HL-60 (cell line): ENCODE data around the gene PIWIL1.

ENCODE experiments used
- GABPA ChIP-seq: IDR thresholded peaks from 2 replicates; pipeline ENCODE4 v1.6.1; 2012; ENCODE audit warnings: low read depth
- POLR2AphosphoS5 ChIP-seq: IDR thresholded peaks from 2 replicates; pipeline ENCODE4 v1.6.1; 2012; ENCODE audit warnings: low read depth
- SPI1 ChIP-seq: IDR thresholded peaks from 2 replicates; pipeline ENCODE4 v1.6.1; 2012; ENCODE audit warnings: low read depth, mild to moderate bottlenecking, borderline replicate concordance
- TF ChIP-seq, protein P1 (sequence below): IDR thresholded peaks from one replicate; pipeline ENCODE4 v1.5.1; 2011; ENCODE audit warnings: low read length, control low read depth, inconsistent platforms; ENCODE audit not compliant: insufficient read depth
- TF ChIP-seq, protein P2 (sequence below): IDR thresholded peaks from 2 replicates; pipeline ENCODE4 v1.6.1; 2012; ENCODE audit warnings: low read depth; ENCODE audit not compliant: insufficient replicate concordance

DNA sequence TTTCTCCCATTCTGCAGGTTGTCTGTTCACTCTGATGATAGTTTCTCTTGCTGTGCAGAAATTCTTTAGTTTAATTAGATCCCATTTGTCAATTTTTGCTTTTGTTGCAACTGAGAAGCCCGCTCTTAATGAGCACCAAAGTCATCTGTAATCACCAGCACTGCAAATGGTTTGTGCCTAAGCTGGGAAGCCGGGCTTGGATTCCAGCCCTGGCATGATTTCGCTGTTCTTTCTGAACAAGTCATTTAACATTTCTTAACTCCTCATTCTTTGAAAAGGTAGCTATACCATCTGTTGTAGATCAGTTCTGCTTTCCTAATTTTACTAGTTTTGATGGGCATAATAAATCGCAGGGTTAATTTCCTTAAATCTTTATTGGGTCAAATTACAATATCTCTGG is 32.1 kb downstream of the PIWIL1 start:
- TF ChIP-seq, protein P1, sequence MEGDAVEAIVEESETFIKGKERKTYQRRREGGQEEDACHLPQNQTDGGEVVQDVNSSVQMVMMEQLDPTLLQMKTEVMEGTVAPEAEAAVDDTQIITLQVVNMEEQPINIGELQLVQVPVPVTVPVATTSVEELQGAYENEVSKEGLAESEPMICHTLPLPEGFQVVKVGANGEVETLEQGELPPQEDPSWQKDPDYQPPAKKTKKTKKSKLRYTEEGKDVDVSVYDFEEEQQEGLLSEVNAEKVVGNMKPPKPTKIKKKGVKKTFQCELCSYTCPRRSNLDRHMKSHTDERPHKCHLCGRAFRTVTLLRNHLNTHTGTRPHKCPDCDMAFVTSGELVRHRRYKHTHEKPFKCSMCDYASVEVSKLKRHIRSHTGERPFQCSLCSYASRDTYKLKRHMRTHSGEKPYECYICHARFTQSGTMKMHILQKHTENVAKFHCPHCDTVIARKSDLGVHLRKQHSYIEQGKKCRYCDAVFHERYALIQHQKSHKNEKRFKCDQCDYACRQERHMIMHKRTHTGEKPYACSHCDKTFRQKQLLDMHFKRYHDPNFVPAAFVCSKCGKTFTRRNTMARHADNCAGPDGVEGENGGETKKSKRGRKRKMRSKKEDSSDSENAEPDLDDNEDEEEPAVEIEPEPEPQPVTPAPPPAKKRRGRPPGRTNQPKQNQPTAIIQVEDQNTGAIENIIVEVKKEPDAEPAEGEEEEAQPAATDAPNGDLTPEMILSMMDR, result no peak
- no peak for TF ChIP-seq POLR2AphosphoS5
- TF ChIP-seq GABPA, result no peak
- TF ChIP-seq, protein P2, sequence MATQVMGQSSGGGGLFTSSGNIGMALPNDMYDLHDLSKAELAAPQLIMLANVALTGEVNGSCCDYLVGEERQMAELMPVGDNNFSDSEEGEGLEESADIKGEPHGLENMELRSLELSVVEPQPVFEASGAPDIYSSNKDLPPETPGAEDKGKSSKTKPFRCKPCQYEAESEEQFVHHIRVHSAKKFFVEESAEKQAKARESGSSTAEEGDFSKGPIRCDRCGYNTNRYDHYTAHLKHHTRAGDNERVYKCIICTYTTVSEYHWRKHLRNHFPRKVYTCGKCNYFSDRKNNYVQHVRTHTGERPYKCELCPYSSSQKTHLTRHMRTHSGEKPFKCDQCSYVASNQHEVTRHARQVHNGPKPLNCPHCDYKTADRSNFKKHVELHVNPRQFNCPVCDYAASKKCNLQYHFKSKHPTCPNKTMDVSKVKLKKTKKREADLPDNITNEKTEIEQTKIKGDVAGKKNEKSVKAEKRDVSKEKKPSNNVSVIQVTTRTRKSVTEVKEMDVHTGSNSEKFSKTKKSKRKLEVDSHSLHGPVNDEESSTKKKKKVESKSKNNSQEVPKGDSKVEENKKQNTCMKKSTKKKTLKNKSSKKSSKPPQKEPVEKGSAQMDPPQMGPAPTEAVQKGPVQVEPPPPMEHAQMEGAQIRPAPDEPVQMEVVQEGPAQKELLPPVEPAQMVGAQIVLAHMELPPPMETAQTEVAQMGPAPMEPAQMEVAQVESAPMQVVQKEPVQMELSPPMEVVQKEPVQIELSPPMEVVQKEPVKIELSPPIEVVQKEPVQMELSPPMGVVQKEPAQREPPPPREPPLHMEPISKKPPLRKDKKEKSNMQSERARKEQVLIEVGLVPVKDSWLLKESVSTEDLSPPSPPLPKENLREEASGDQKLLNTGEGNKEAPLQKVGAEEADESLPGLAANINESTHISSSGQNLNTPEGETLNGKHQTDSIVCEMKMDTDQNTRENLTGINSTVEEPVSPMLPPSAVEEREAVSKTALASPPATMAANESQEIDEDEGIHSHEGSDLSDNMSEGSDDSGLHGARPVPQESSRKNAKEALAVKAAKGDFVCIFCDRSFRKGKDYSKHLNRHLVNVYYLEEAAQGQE, result no peak
- TF ChIP-seq SPI1, result no peak
